SK-MEL-5 (cell line): ENCODE measurements around the gene AKAP7. TPM values are rescaled to one million over a fixed set of nuclear protein-coding genes. Genes with fewer than 3 reads are reported as not detected.
A peak's percentile ranks its signal among the peaks of the same experiment; 100 is the strongest.

ENCODE experiments used
- DNase-seq: peaks from one replicate; pipeline ENCODE4 v3.0.0-alpha.2; 2016; ENCODE audit warnings: low read depth, low spot score
- in situ Hi-C: cut with HindIII; loops from 2 replicates; pipeline ENCODE4 v1.10.0; 2016; ENCODE audit warnings: low sequenced_read_pairs, high pct_unique_total_duplicates, low pct_unique_long_range_greater_than_20kb
- total RNA-seq: library from RNA; depleted of rRNA; stranded (reverse); fragments of >200 nt; shearing (Covaris generic); gene quantifications from 2 replicates; pipeline ENCODE4 v1.2.3, GENCODE V29; 2014

The AKAP7 gene
- total RNA-seq, 1 experiment from 2014 or later = 7.5 TPM

- DNase-seq = peak; percentile 69
- in situ Hi-C loops = no loop called here
Observed at GRCh38 chr6:131173680-131174079, 38.4 kb downstream of the AKAP7 start.

GRCh38 chr6:131175564-131175963 is 40.3 kb downstream of the AKAP7 start:
- in situ Hi-C loops = no loop called here
- peak; percentile 31 for DNase-seq

GRCh38 chr6:131177996-131178395 is 42.7 kb downstream of the AKAP7 start:
- no peak for DNase-seq
- in situ Hi-C loops = no loop called here

GRCh38 chr6:131182991-131183425 is 47.7 kb downstream of the AKAP7 start:
- peak; percentile 53 for DNase-seq
- in situ Hi-C loops = no loop called here

GRCh38 chr6:131183427-131184095 is 48.3 kb downstream of the AKAP7 start:
- in situ Hi-C loops = no loop called here
- no peak for DNase-seq

GRCh38 chr6:131191590-131191989 is 56.3 kb downstream of the AKAP7 start:
- DNase-seq = no peak
- in situ Hi-C loops = no loop called here

- no peak for DNase-seq
- in situ Hi-C loops = no loop called here
Observed at GRCh38 chr6:131197716-131198115, 62.4 kb downstream of the AKAP7 start.

- DNase-seq = peak; percentile 72
- in situ Hi-C loops = no loop called here
Observed at GRCh38 chr6:131199568-131200272, 64.5 kb downstream of the AKAP7 start.

- no peak for DNase-seq
- in situ Hi-C loops = no loop called here
Observed at GRCh38 chr6:131205481-131206244, 70.4 kb downstream of the AKAP7 start.

- in situ Hi-C loops = no loop called here
- DNase-seq = no peak
Observed at GRCh38 chr6:131206463-131207251, 71.4 kb downstream of the AKAP7 start.

GRCh38 chr6:131208787-131209186 is 73.5 kb downstream of the AKAP7 start:
- in situ Hi-C loops = no loop called here
- DNase-seq = no peak

- in situ Hi-C loops = no loop called here
- DNase-seq = no peak
Observed at GRCh38 chr6:131210469-131210868, 75.2 kb downstream of the AKAP7 start.

GRCh38 chr6:131212024-131212423 is 76.8 kb downstream of the AKAP7 start:
- in situ Hi-C loops = no loop called here
- no peak for DNase-seq

- in situ Hi-C loops = no loop called here
- no peak for DNase-seq
Observed at GRCh38 chr6:131212913-131213312, 77.6 kb downstream of the AKAP7 start.

GRCh38 chr6:131213501-131213990 is 78.3 kb downstream of the AKAP7 start:
- in situ Hi-C loops = no loop called here
- peak; percentile 0 for DNase-seq

- no peak for DNase-seq
- in situ Hi-C loops = no loop called here
Observed at GRCh38 chr6:131215219-131215618, 80.0 kb downstream of the AKAP7 start.

- DNase-seq = no peak
Observed at GRCh38 chr6:131216246-131216645, 81.0 kb downstream of the AKAP7 start.

GRCh38 chr6:131222773-131223172 is 87.5 kb downstream of the AKAP7 start:
- DNase-seq = no peak
- in situ Hi-C loops = no loop called here

More at GRCh38 chr6:131216246-131216645, 81.0 kb downstream of the AKAP7 start:
- in situ Hi-C loops = no loop called here
